K562 (cell line): ENCODE data around the gene SNAPC2. TPM values are rescaled to one million over a fixed set of nuclear protein-coding genes. Genes with fewer than 3 reads are reported as not detected.
A peak's percentile ranks its signal among the peaks of the same experiment; 100 is the strongest.

Experiments used
- KDM5B ChIP-seq: fragments of 200-600 bp; sonication (generic); IDR thresholded peaks from 2 replicates; pipeline ENCODE4 v1.6.1; 2012; ENCODE audit warnings: low read depth, mild to moderate bottlenecking, moderate library complexity, low read length, control low read depth, inconsistent platforms; ENCODE audit not compliant: insufficient replicate concordance
- NR1H2 ChIP-seq: sonication (generic); formaldehyde crosslinking; IDR thresholded peaks from 2 replicates; pipeline ENCODE4 v1.4.0; 2020; ENCODE audit warnings: mild to moderate bottlenecking, missing genetic modification reagents
- PHF8 ChIP-seq: fragments of 200-600 bp; sonication (generic); IDR thresholded peaks from 2 replicates; pipeline ENCODE4 v1.6.1; 2012; ENCODE audit warnings: mixed run types, mild to moderate bottlenecking, inconsistent platforms, low read length, moderate library complexity, borderline replicate concordance
- POLR3A ChIP-seq: IDR thresholded peaks from 2 replicates; pipeline ENCODE4 v1.6.1; 2011; ENCODE audit warnings: borderline replicate concordance, mild to moderate bottlenecking, moderate library complexity; ENCODE audit not compliant: insufficient read length, insufficient read depth; ENCODE audit errors: extremely low read depth
- SMAD1 ChIP-seq: fragments of 150-350 bp; IDR thresholded peaks from 2 replicates; pipeline ENCODE4 v1.6.1; 2014; ENCODE audit warnings: low read length, low read depth; ENCODE audit not compliant: partially characterized antibody
- TAF9B ChIP-seq: fragments of 450-650 bp; IDR thresholded peaks from 2 replicates; pipeline ENCODE4 v1.6.1; 2018; ENCODE audit warnings: mild to moderate bottlenecking; ENCODE audit not compliant: partially characterized antibody
- ZNF586 ChIP-seq: fragments of 450-650 bp; formaldehyde crosslinking; conservative IDR thresholded peaks from 2 replicates; pipeline ENCODE4 v1.4.0; 2020; ENCODE audit warnings: mild to moderate bottlenecking, moderate library complexity
- polyA plus RNA-seq, 8 experiments: library from polyadenylated mRNA; depleted of rRNA in 4 of 8; stranded (reverse) in 5 of 8; unstranded in 3 of 8; fragments of >200 nt; fragmentation: Nextera tagmentation in 2 of 8; fragmentation: Illumina TruSeq in 1 of 8; extraction: Ambion mirVana in 2 of 8; extraction: Trizol in 1 of 8; gene quantifications; 2 replicates each; pipeline versions ENCODE4 v1.2.1 to v1.2.3, GENCODE V29; 2011 to 2014; ENCODE audit warnings: inconsistent platforms in 1 of 8, missing spikeins in 1 of 8
- total RNA-seq, 7 experiments: library from RNA; depleted of rRNA in 6 of 7; stranded (reverse); fragments of >200 nt in 6 of 7; fragmentation: Illumina TruSeq in 2 of 7; extraction: Trizol in 2 of 7; gene quantifications; 2 replicates each; pipeline versions ENCODE4 v1.2.1 to v1.2.3, GENCODE V29; 2011 to 2021; ENCODE audit warnings: low replicate concordance in 1 of 7
- TF ChIP-seq, protein P1 (sequence below): fragments of 450-650 bp; IDR thresholded peaks from 2 replicates; pipeline ENCODE4 v1.6.1; 2017; ENCODE audit warnings: mild to moderate bottlenecking, moderate library complexity
- TF ChIP-seq, protein P2 (sequence below): sonication (generic); IDR thresholded peaks from 2 replicates; pipeline ENCODE4 v1.6.1; 2016

SNAPC2 gene
- total and polyA plus RNA-seq, 9 of the 15 experiments (the other 6 are each of a cell fraction or from before 2014, with no cell fraction given): 0.59 to 45.1 (median 15.3) TPM

DNA sequence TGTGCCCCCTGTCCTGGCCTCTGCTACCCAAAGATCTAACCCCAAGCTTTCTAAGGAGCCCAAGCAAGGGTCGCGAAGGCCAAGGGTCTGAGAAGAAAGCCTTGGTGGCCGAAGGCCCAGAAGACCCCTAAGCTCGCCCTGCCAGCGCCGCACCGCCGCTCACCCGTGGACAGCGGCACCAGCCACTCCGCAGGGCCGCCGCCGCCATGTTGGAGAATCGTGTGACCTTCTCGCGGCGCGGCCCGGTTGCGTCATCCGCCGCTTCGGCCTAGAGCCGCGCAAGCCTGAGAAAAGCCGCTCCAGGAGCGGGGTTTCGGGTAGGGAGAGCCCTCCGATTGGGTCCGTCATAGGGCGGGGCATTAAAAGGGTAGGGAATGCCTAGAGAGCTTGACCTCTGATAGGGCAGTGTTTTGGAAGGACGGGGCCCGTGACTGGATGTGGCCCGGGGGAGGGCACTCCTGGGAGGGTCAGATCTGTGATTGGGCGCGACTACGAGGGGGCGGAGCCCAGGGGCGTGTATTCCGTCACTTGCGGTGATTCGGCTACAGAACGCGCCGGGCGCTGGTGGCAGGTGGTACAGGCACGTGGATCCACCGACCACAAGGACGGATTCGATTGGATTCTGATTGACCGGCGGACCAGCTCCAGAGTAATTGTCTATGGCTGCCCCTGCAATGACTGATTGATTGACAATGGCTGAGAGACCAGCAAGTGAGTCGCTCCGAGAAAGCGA lies 23.5 kb downstream of the SNAPC2 start, which contains the start of gene TIMM44 (continued):
- TF ChIP-seq PHF8 (peak; percentile 96), KDM5B (peak; percentile 96), TAF9B (peak; percentile 91), NR1H2 (no peak), ZNF586 (CRISPR knock-in tag) (0 out of 2 replicates have a peak, but pooled peaks have one; percentile 7), POLR3A (no peak), SMAD1 (peak; percentile 27)
- TF ChIP-seq, protein P1, sequence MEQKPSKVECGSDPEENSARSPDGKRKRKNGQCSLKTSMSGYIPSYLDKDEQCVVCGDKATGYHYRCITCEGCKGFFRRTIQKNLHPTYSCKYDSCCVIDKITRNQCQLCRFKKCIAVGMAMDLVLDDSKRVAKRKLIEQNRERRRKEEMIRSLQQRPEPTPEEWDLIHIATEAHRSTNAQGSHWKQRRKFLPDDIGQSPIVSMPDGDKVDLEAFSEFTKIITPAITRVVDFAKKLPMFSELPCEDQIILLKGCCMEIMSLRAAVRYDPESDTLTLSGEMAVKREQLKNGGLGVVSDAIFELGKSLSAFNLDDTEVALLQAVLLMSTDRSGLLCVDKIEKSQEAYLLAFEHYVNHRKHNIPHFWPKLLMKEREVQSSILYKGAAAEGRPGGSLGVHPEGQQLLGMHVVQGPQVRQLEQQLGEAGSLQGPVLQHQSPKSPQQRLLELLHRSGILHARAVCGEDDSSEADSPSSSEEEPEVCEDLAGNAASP: no peak
- TF ChIP-seq, protein P2, sequence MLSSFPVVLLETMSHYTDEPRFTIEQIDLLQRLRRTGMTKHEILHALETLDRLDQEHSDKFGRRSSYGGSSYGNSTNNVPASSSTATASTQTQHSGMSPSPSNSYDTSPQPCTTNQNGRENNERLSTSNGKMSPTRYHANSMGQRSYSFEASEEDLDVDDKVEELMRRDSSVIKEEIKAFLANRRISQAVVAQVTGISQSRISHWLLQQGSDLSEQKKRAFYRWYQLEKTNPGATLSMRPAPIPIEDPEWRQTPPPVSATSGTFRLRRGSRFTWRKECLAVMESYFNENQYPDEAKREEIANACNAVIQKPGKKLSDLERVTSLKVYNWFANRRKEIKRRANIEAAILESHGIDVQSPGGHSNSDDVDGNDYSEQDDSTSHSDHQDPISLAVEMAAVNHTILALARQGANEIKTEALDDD: no peak
